IMR-90 (cell line): ENCODE measurements around the gene TMEM204. TPM values are rescaled to one million over a fixed set of nuclear protein-coding genes. Genes with fewer than 3 reads are reported as not detected.

Source experiments
- ATAC-seq: fragments of 200-7000 bp; cut with Tn5 transposase; 2 replicates; pipeline ENCODE4 v1.9.1; 2020; ENCODE audit warnings: low read depth, mild to moderate bottlenecking, moderate library complexity
- BruUV-seq: library from RNA; stranded (reverse); fragments of 400-500 nt; replicated peaks from 2 replicates; lab custom pipeline; 2021; lab: Mats Ljungman, UMichigan
- CTCF ChIA-PET: fragments of 300-600 bp; formaldehyde crosslinking; extraction: SDS; loops from one replicate; lab custom pipeline; 2021; ENCODE audit warnings: antibody characterized with exemption; lab: Yijun Ruan, JAX
- POLR2A ChIA-PET: fragments of 300-600 bp; sonication (Branson Sonifier 250); formaldehyde crosslinking; loops from one replicate; lab custom pipeline; 2022; ENCODE audit warnings: antibody characterized with exemption; ENCODE audit not compliant: unreplicated experiment; lab: Charles Lee
- DNase-seq: peaks from one replicate; pipeline ENCODE4 v3.0.0; 2013
- H2AFZ ChIP-seq: replicated peaks from 2 replicates; pipeline ENCODE3; 2013; ENCODE audit warnings: low read length, mild to moderate bottlenecking; ENCODE audit not compliant: poor library complexity
- H2AK5ac ChIP-seq: 2 replicates; pipeline ENCODE4 v1.6.1; 2013; ENCODE audit warnings: low read depth, low read length, inconsistent platforms
- H2AK9ac ChIP-seq: replicated peaks from 2 replicates; pipeline ENCODE3; 2013; ENCODE audit warnings: mild to moderate bottlenecking, low read depth, low read length, moderate library complexity; ENCODE audit not compliant: poor library complexity
- H2BK120ac ChIP-seq: 2 replicates; pipeline ENCODE4 v1.6.1; 2013; ENCODE audit warnings: low read depth, low read length, inconsistent platforms
- H2BK15ac ChIP-seq: 3 replicates; pipeline ENCODE4 v1.6.1; 2013; ENCODE audit warnings: low read depth, low read length, inconsistent platforms
- H2BK20ac ChIP-seq: 2 replicates; pipeline ENCODE4 v1.6.1; 2013; ENCODE audit warnings: low read depth, mild to moderate bottlenecking, inconsistent platforms, low read length, moderate library complexity
- H2BK5ac ChIP-seq: 2 replicates; pipeline ENCODE4 v1.6.1; 2013; ENCODE audit warnings: mild to moderate bottlenecking, low read depth, low read length, inconsistent platforms; ENCODE audit not compliant: poor library complexity, severe bottlenecking
- H3K14ac ChIP-seq: replicated peaks from 2 replicates; pipeline ENCODE4 v1.6.1; 2013; ENCODE audit warnings: low read depth, low read length, inconsistent platforms
- H3K18ac ChIP-seq: 2 replicates; pipeline ENCODE4 v1.6.1; 2013; ENCODE audit warnings: low read depth, low read length, control low read depth
- H3K23ac ChIP-seq: 2 replicates; pipeline ENCODE4 v1.6.1; 2013; ENCODE audit warnings: low read depth, low read length, inconsistent platforms
- H3K27ac ChIP-seq: 2 replicates; pipeline ENCODE4 v1.5.1; 2013; ENCODE audit warnings: mild to moderate bottlenecking, control low read depth, low read length; ENCODE audit not compliant: insufficient read depth
- H3K27me3 ChIP-seq: 2 replicates; pipeline ENCODE4 v1.6.1; 2013; ENCODE audit warnings: low read length; ENCODE audit not compliant: control insufficient read depth, insufficient read depth
- H3K36me3 ChIP-seq: 2 replicates; pipeline ENCODE4 v1.6.1; 2013; ENCODE audit warnings: low read length, mixed read lengths; ENCODE audit not compliant: control insufficient read depth, insufficient read depth
- H3K4ac ChIP-seq: 2 replicates; pipeline ENCODE4 v1.6.1; 2013; ENCODE audit warnings: low read depth, low read length, inconsistent platforms
- H3K4me1 ChIP-seq: 2 replicates; pipeline ENCODE4 v1.6.1; 2013; ENCODE audit warnings: low read length, mixed read lengths; ENCODE audit not compliant: control insufficient read depth, insufficient read depth
- H3K4me2 ChIP-seq: 2 replicates; pipeline ENCODE4 v1.6.1; 2013; ENCODE audit warnings: low read depth, mild to moderate bottlenecking, control low read depth, low read length, moderate library complexity
- H3K4me3 ChIP-seq: 2 replicates; pipeline ENCODE4 v1.5.1; 2013; ENCODE audit warnings: low read depth, mild to moderate bottlenecking, control low read depth, low read length, moderate library complexity; ENCODE audit not compliant: insufficient read depth
- H3K56ac ChIP-seq: 2 replicates; pipeline ENCODE4 v1.6.1; 2013; ENCODE audit warnings: low read length, inconsistent platforms; ENCODE audit not compliant: insufficient read depth; ENCODE audit errors: extremely low read depth
- H3K79me1 ChIP-seq, 2 experiments: 2 replicates each; pipeline ENCODE4 v1.6.1; 2013; ENCODE audit warnings: low read length in 2 of 2, inconsistent platforms in 1 of 2, low read depth in 1 of 2
- H3K9ac ChIP-seq: 2 replicates; pipeline ENCODE4 v1.6.1; 2013; ENCODE audit warnings: low read depth, low read length, control low read depth
- H3K9me1 ChIP-seq: 2 replicates; pipeline ENCODE4 v1.6.1; 2013; ENCODE audit warnings: low read length, inconsistent platforms; ENCODE audit not compliant: insufficient read depth
- H3K9me3 ChIP-seq: 2 replicates; pipeline ENCODE4 v1.6.1; 2013; ENCODE audit warnings: low read length; ENCODE audit not compliant: control insufficient read depth, insufficient read depth
- H4K20me1 ChIP-seq: 2 replicates; pipeline ENCODE4 v1.6.1; 2013; ENCODE audit warnings: low read length, inconsistent platforms; ENCODE audit not compliant: insufficient read depth
- H4K5ac ChIP-seq: 2 replicates; pipeline ENCODE4 v1.6.1; 2013; ENCODE audit warnings: mild to moderate bottlenecking, low read depth, low read length, control low read depth
- H4K8ac ChIP-seq, 2 experiments: 2 replicates each; pipeline ENCODE4 v1.6.1; 2013; ENCODE audit warnings: low read depth in 2 of 2, low read length in 2 of 2, control low read depth in 1 of 2, inconsistent platforms in 1 of 2
- H4K91ac ChIP-seq: 2 replicates; pipeline ENCODE4 v1.6.1; 2013; ENCODE audit warnings: low read depth, low read length, inconsistent platforms; ENCODE audit not compliant: insufficient read depth
- MAZ ChIP-seq: IDR thresholded peaks from 2 replicates; pipeline ENCODE4 v1.6.1; 2012; ENCODE audit warnings: low read depth, mild to moderate bottlenecking, low read length, improper control_type of control experiment, moderate library complexity, borderline replicate concordance
- NFE2L2 ChIP-seq: fragments of 150-350 bp; IDR thresholded peaks from 2 replicates; pipeline ENCODE4 v1.6.1; 2016; ENCODE audit warnings: low read depth, mild to moderate bottlenecking, low read length
- WGBS, 2 experiments: methylation state at CpG; one replicate each; pipeline versions ENCODE4 v1.1.5 to v1.1.7; 2013; ENCODE audit warnings: missing lambda C conversion rate in 2 of 2; ENCODE audit not compliant: insufficient read length in 1 of 2; ENCODE audit errors: extremely low coverage in 2 of 2; 5-methylcytosine and 5-hydroxymethylcytosine counted together
- dilution Hi-C: fragments of 300-500 bp; cut with HindIII; formaldehyde crosslinking; loops from one replicate; pipeline ENCODE4 v1.14.3; 2018; ENCODE audit warnings: low sequenced_read_pairs; ENCODE audit not compliant: unreplicated experiment
- in situ Hi-C: fragments of 300-500 bp; cut with MboI; formaldehyde crosslinking; loops from 3 replicates; pipeline ENCODE4 v1.14.3; 2019; ENCODE audit warnings: low sequenced_read_pairs, inconsistent platforms, mixed read lengths
- intact Hi-C: fragments of 100-400 bp; cut with micrococcal nuclease; formaldehyde crosslinking; loops from 2 replicates; pipeline ENCODE4 v1.10.0; 2022
- polyA plus RNA-seq, 3 experiments: library from polyadenylated mRNA; depleted of rRNA; stranded (reverse); fragments of >200 nt; gene quantifications; 2 replicates each; pipeline ENCODE4 v1.2.3, GENCODE V29; 2012; ENCODE audit warnings: low replicate concordance in 1 of 3
- total RNA-seq: library from RNA; depleted of rRNA; stranded (reverse); fragments of >200 nt; gene quantifications from 2 replicates; pipeline ENCODE4 v1.2.3, GENCODE V29; 2012

TMEM204 gene
- total and polyA plus RNA-seq, 2 of the 4 experiments (the other 2 are of a cell fraction): 7.0 to 12.3 TPM

DNA sequence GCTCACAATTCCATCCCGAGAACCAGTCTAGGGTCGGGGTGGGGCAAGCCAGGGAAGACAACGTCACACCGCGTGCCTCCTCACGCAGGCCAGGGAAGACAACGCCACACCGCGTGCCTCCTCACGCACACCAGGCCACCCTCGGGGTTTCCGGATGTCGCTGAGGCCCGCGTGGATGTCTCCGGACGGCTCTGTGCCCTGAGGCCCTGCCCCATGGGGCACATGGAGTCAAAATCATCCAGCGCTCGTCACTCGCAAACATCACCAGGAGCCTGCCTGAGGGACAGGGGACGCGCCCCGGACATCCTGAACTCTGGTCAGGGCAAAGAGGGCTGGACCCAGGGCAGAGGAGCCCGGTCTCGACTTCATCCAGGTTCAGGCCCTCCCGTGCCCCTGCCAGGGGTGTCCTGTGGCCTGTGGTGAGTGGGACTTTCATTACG is 3.7 kb downstream of the TMEM204 start:
- no peak overlapping the region for H2BK20ac ChIP-seq
- no peak overlapping the region for H3K9ac ChIP-seq
- H3K36me3 ChIP-seq: peaks cover 24% of the 10 kb centered on the region
- no peak overlapping the region for H3K56ac ChIP-seq
- H4K20me1 ChIP-seq: 0 out of 2 replicates have a peak, but pooled peaks cover 3% of the 10 kb centered on the region
- no peak overlapping the region for H2BK120ac ChIP-seq
- intact Hi-C loops (no loop called here), in situ Hi-C loops (no loop called here), dilution Hi-C loops (no loop called here)
- no peak overlapping the region for H3K4ac ChIP-seq
- ATAC-seq: no peak
- H3K79me1 ChIP-seq: peaks cover 5 to 55% of the 10 kb centered on the region in 2 experiments; a peak in 3 of 4 replicates
- no peak overlapping the region for H4K91ac ChIP-seq
- no peak overlapping the region for H3K4me2 ChIP-seq
- H3K4me1 ChIP-seq: peaks cover 17% of the 10 kb centered on the region
- H3K23ac ChIP-seq: no peak overlapping the region
- H3K18ac ChIP-seq: no peak overlapping the region
- 0 out of 2 replicates have a peak, but pooled peaks cover under 1% of the 10 kb centered on the region for H3K9me1 ChIP-seq
- H2BK15ac ChIP-seq: no peak overlapping the region
- POLR2A ChIA-PET: no interaction called here
- no peak overlapping the region for H3K27ac ChIP-seq
- H4K5ac ChIP-seq: no peak overlapping the region
- no peak overlapping the region for H2AK5ac ChIP-seq
- no peak overlapping the region for H3K14ac ChIP-seq
- no peak overlapping the region for H4K8ac ChIP-seq
- 92% methylated on average over 17 of the region's 27 CpGs; no CpG with 5 or more reads in 1 of the 2 experiments for whole genome bisulfite sequencing, 2 experiments
- no peak overlapping the region for H3K4me3 ChIP-seq
- no TSS peak for BruUV-seq
- no peaks in the 10 kb centered on the region for H3K9me3 ChIP-seq
- no peak for DNase-seq
- H2AK9ac ChIP-seq: no peak overlapping the region
- H2BK5ac ChIP-seq: no peak overlapping the region
- no peak overlapping the region for H2AFZ ChIP-seq
- CTCF ChIA-PET: no interaction called here
- H3K27me3 ChIP-seq: no peaks in the 10 kb centered on the region
- no peak for TF ChIP-seq MAZ
- no peak for TF ChIP-seq NFE2L2
